GM19452 (cell line): Measurements from ENCODE around the gene KCTD13.
"Not testable (repeated sequence)": the region's sequence is repeated elsewhere in the genome, so short reads cannot be mapped to it uniquely, and the experiment has no call there.

Source experiments
- ATAC-seq: cut with Tn5 transposase; IDR thresholded peaks from one replicate; pipeline ENCODE4 v1.9.1; 2021; ENCODE audit not compliant: unreplicated experiment

KCTD13 gene

DNA sequence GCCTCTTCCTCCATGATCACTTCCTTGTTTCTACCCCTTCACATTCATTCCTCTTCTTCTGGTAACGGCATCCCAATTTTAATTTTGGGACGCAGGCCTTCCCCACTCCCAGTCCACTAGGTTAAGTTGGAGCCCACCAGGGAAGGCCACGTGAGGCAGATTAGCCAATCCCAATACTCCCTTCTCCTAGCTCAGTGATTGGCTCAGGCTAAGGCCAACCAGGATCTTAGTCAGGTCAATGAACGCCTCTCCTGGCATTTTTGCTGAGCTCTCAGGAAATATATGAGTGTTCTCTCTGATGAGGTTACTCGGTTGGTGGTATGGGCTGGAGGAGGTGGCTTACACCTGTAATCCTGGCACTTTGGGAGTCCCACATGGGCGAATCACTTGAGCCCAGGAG lies 42.0 kb downstream of the KCTD13 start:
- no peak for ATAC-seq

DNA sequence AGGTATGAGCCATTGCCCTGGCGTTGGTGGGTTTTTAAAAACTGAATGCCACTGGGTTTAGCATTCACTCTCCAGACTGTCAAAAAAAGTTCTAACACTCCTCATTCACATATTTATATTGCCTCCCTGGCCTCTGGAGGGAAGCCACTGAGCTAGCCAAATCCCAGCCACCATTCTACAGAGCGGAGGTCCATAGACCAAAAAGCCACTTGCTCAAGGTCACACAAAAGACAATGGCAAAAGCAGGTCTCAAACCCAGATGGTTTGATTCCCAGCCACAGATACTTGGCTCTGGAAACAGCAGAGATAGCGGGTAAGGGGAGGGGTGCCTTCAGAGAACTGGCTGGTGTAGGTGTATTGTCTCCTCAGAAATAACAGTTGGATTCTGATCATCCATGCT lies 45.0 kb downstream of the KCTD13 start:
- no peak for ATAC-seq

- ATAC-seq, result no peak
Observed at GRCh38 chr16:29878172-29878571, 47.9 kb downstream of the KCTD13 start.

GRCh38 chr16:29877266-29877961 lies 48.6 kb downstream of the KCTD13 start:
- ATAC-seq, result no peak

- no peak for ATAC-seq
Observed at GRCh38 chr16:29876594-29877249, 49.3 kb downstream of the KCTD13 start.

- ATAC-seq, result no peak
Observed at GRCh38 chr16:29876217-29876593, 49.8 kb downstream of the KCTD13 start.

- no peak for ATAC-seq
Observed at GRCh38 chr16:29875206-29875605, 50.8 kb downstream of the KCTD13 start.

- no peak for ATAC-seq
Observed at GRCh38 chr16:29873319-29873718, 52.7 kb downstream of the KCTD13 start.

- ATAC-seq, result no peak
Observed at GRCh38 chr16:29871822-29872546, 54.0 kb downstream of the KCTD13 start.

DNA sequence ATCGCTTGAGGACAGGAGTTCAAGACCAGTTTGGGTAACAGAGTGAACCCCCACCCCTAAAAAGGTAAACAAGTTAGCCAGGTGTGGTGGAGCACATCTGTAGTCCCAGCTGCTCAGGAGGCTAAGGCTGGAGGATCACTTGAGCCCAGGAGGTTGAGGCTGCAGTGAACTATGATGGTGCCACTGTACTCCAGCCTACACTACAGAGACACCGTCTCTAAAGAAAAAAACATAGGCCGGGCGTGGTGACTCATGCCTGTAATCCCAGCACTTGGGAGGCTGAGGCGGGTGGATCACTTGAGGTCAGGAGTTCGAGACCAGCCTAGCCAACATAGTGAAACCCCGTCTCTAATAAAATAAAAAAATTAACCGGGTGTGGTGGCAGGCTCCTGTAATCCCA lies 57.0 kb downstream of the KCTD13 start:
- not testable (repeated sequence) for ATAC-seq

- ATAC-seq, result no peak
Observed at GRCh38 chr16:29868396-29869009, 57.5 kb downstream of the KCTD13 start.

GRCh38 chr16:29864205-29864604 lies 61.8 kb downstream of the KCTD13 start:
- ATAC-seq, result no peak

DNA sequence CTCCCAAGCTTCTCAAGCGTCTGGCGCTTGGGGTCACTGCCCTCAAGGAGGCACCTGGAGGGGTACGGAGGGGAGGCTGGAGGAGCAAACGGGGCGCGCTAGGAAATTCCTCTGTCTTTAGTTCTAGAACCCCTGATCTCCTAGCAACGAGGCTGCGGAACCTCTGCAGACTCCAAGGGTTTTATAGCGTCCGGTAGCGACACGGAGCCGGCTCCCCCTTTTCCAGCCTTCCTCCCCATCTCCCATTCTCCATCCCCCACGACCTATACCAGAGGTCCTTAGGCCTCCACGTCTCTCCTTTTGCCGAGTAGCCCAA lies 62.4 kb downstream of the KCTD13 start:
- ATAC-seq, result no peak

DNA sequence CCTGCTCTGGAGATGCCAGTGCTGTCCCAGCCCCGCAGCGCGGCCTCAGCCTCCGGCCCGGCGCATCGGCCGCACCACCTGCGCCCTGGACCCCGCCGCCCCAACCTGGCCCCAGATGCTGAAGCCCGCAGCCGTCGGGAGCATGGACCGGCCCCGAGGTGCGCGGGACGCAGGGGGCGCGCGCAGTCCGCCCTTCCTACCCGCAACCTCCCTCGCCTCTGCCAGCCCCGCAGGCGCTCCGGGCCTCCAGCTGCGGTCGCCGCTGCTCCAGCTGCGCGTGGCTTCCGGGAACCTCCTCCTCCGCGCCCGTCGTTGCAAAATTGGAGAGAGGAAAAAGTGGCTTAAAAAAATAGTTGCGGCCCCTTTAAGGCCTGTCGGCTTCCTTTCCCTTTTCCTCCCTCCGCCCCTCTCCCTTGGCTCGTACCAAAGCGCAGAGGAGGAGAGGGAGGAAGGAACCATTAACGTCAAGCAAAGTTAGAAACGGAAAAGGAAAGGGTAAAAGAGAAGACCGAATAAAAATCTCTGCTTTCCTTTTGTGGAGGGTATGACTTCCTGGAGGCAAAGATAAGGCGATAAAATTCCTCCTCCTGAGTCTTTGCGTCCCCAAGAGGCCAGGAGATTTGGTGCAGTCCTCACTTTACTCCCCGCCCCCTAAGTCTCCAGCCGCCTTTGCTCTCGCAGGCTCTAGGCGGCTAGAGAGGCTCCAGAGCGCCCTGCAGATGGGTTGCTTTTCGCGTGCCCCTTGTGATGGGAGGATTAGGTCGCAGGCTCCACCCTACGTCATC lies 63.0 kb downstream of the KCTD13 start, which contains the start of gene CDIPT:
CDIPT (minus strand) TSS at position 343 of the 785 bp plus-strand sequence. CDS start 369 bp downstream, outside the sequence.
- ATAC-seq, result peak; percentile 91

GRCh38 chr16:29862383-29862883 lies 63.6 kb downstream of the KCTD13 start:
- no peak for ATAC-seq

DNA sequence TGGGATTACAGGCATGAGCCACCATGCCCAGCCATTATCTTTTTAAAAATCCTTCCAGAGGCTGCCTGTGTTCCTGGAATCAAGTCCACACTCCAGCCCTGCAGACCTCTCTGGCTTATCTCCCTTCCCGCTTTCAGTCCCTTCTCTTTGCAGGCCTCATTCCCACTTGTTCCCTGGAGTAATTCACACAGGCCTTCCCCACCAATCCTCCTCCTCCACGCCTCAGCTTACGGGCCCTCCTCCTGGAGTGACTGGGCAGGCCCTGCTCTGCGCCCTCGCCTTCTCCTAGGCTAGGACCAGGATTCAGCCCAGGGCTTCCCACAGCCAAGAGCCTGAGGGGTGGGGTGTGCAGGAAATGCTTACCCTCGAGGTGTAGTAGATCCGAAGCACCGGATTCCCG lies 65.8 kb downstream of the KCTD13 start:
- ATAC-seq, result no peak

GRCh38 chr16:29858974-29859373 lies 67.1 kb downstream of the KCTD13 start:
- ATAC-seq, result no peak

DNA sequence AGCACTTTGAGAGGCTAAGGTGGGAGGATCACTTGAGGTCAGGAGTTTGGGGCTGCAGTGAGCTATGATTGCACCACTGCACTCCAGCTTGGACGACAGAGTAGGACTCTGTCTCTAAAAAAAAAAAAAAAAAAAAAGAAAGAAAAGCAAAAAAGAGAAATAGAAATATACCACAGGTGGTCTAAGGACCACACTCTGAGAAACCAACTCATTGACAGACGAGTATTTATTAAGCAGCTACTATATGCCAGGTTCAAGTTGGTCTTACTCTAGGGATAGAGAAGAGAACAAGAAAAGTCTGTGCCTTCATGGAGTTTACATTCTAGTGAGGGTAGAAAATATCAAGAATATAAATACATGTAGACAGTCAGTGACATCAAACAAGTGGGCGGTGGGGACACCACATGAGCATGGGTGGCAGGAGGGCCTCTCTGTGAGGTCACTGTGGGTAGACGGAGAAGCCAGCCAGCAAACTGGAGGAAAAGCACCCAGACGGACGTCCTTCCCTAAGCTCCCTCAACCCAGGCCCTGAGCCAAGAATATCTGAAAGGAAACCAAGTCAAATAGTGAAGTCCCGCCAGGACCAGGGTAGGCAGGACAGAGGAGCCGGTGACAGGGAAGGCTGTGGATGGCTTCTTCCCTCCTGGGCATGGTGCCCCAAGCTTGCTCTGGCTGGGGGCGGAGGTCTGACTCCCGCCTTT lies 67.7 kb downstream of the KCTD13 start:
- ATAC-seq, result no peak

DNA sequence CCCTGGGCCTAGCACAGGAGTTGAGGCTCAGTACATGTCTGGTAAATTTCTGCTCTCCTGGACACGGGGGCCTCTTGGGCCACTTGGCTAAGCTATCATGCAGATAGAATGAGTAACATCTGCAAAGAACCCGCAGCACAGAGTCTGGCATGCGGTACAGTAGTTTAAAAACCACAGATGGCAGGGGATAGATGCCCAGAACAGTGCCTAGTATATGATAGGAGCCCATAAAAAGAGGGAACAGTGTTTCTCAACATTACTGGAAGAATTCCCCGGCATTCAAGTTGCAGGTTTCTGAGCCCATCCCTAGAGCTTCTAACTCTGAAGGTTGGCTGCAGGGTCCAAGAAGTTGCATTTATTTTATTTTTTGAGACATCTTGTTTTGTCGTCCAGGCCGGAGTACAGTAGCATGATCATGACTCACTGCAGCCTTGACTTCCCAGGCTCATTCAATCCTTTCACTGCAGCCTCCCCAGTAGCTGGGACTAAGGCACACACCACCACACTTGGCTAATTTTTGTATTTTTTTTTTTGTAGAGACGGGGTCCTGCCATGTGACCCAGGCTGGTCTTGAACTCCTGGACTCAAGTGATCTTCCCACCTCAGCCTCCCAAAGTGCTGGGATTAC lies 68.8 kb downstream of the KCTD13 start:
- no peak for ATAC-seq
